HepG2 (cell line): ENCODE results near the gene SYCP2L. TPM values are rescaled to one million over a fixed set of nuclear protein-coding genes. Genes with fewer than 3 reads are reported as not detected.
A peak's percentile ranks its signal among the peaks of the same experiment; 100 is the strongest.

Experiments
- ATAC-seq: fragments of 200-7000 bp; cut with Tn5 transposase; 3 replicates; pipeline ENCODE4 v1.9.1; 2020; ENCODE audit warnings: mild to moderate bottlenecking, moderate library complexity
- BruUV-seq: library from RNA; stranded (reverse); fragments of 400-500 nt; replicated peaks from 2 replicates; lab custom pipeline; 2021; lab: Mats Ljungman, UMichigan
- CTCF ChIA-PET: fragments of 300-600 bp; formaldehyde crosslinking; extraction: SDS; loops from one replicate; lab custom pipeline; 2021; ENCODE audit warnings: low total read pairs, inconsistent platforms, low intra/inter-chr PET ratio; lab: Yijun Ruan, JAX
- POLR2A ChIA-PET: fragments of 350-600 bp; sonication (Branson Sonifier 250); formaldehyde crosslinking; loops from one replicate; lab custom pipeline; 2020; ENCODE audit warnings: antibody characterized with exemption, inconsistent platforms; lab: Yijun Ruan, JAX
- DNase-seq: peaks from one replicate; pipeline ENCODE4 v3.0.0-alpha.2; 2015; ENCODE audit warnings: low spot score
- FAIRE-seq: peaks from 3 replicates; lab custom pipeline; 2011; peaks lifted over from hg19 to GRCh38; lab: Jason Lieb, UNC
- H2AFZ ChIP-seq: one replicate; pipeline ENCODE4 v1.6.1; 2011; ENCODE audit warnings: low read length, inconsistent platforms
- H3K27ac ChIP-seq: fragments of 300-600 bp; 3 replicates; pipeline ENCODE4 v1.8.0; 2011; ENCODE audit warnings: mixed run types, mild to moderate bottlenecking, mixed read lengths, low read length, inconsistent platforms; ENCODE audit not compliant: insufficient read depth; ENCODE audit errors: extremely low read length
- H3K27me3 ChIP-seq, 2 experiments: fragments of 200-600 bp in 1 of 2; 2 replicates in 1 of 2; 3 replicates in 1 of 2; pipeline versions ENCODE4 v1.6.0 to v1.8.0; 2011; ENCODE audit warnings: low read length in 2 of 2, mild to moderate bottlenecking in 2 of 2, moderate library complexity in 2 of 2, inconsistent platforms in 1 of 2; ENCODE audit not compliant: insufficient read depth in 2 of 2, control insufficient read depth in 1 of 2
- H3K36me3 ChIP-seq, 2 experiments: fragments of 200-600 bp in 1 of 2; replicated peaks in 1 of 2; 2 replicates in 1 of 2; 3 replicates in 1 of 2; pipeline versions ENCODE4 v1.5.1 to v1.8.0; 2011; ENCODE audit warnings: low read length in 2 of 2, inconsistent platforms in 1 of 2; ENCODE audit not compliant: insufficient read depth in 2 of 2, control insufficient read depth in 1 of 2
- H3K4me1 ChIP-seq: 2 replicates; pipeline ENCODE4 v1.5.1; 2012; ENCODE audit warnings: low read length, inconsistent platforms; ENCODE audit not compliant: insufficient read depth
- H3K4me2 ChIP-seq: 2 replicates; pipeline ENCODE4 v1.6.0; 2011; ENCODE audit warnings: low read depth, low read length, inconsistent platforms
- H3K4me3 ChIP-seq, 3 experiments: fragments of 200-600 bp in 1 of 3; sonication (generic), shearing (Covaris generic) in 1 of 3; replicated peaks in 1 of 3; 2 replicates each; pipeline ENCODE4 v1.5.1; 2011 to 2016; ENCODE audit warnings: low read length in 3 of 3, inconsistent platforms in 2 of 3, low read depth in 2 of 3, mild to moderate bottlenecking in 2 of 3, control low read depth in 1 of 3, mixed read lengths in 1 of 3; ENCODE audit not compliant: insufficient read depth in 1 of 3
- H3K79me2 ChIP-seq: one replicate; pipeline ENCODE4 v1.6.1; 2011; ENCODE audit warnings: low read length, inconsistent platforms; ENCODE audit not compliant: insufficient read depth
- H3K9ac ChIP-seq: 2 replicates; pipeline ENCODE4 v1.6.0; 2011; ENCODE audit warnings: mild to moderate bottlenecking, low read depth, low read length, inconsistent platforms; ENCODE audit not compliant: insufficient read depth
- H3K9me3 ChIP-seq: 2 replicates; pipeline ENCODE4 v1.5.1; 2012; ENCODE audit warnings: mild to moderate bottlenecking, low read length
- H4K20me1 ChIP-seq: 2 replicates; pipeline ENCODE4 v1.6.0; 2011; ENCODE audit warnings: inconsistent platforms, mild to moderate bottlenecking, low read length, moderate library complexity; ENCODE audit not compliant: insufficient read depth
- CAMTA2 ChIP-seq: sonication (generic); formaldehyde crosslinking; IDR thresholded peaks from 2 replicates; pipeline ENCODE4 v1.4.0; 2020; ENCODE audit warnings: mild to moderate bottlenecking, missing genetic modification reagents, borderline replicate concordance
- FOSL2 ChIP-seq: sonication (generic); formaldehyde crosslinking; IDR thresholded peaks from 2 replicates; pipeline ENCODE4 v1.4.0; 2020; ENCODE audit warnings: missing genetic modification reagents
- HNRNPLL ChIP-seq: fragments of 200-400 bp; formaldehyde crosslinking; IDR thresholded peaks from 2 replicates; pipeline ENCODE4 v1.6.1; 2017; ENCODE audit warnings: mild to moderate bottlenecking, low read depth, low read length; ENCODE audit not compliant: poor library complexity, severe bottlenecking
- HOXA3 ChIP-seq: sonication (generic); formaldehyde crosslinking; IDR thresholded peaks from 2 replicates; pipeline ENCODE4 v1.5.0; 2020; ENCODE audit warnings: missing genetic modification reagents
- IKZF1 ChIP-seq: fragments of 450-650 bp; IDR thresholded peaks from 2 replicates; pipeline ENCODE4 v1.7.1; 2016
- RBM22 ChIP-seq: fragments of 200-400 bp; formaldehyde crosslinking; optimal IDR thresholded peaks from 2 replicates; pipeline ENCODE3; 2017; ENCODE audit warnings: mild to moderate bottlenecking, low read length, moderate library complexity
- SIN3A ChIP-seq: IDR thresholded peaks from 2 replicates; pipeline ENCODE4 v1.6.1; 2011; ENCODE audit warnings: low read depth, mild to moderate bottlenecking, control low read depth, low read length, borderline replicate concordance
- SIX1 ChIP-seq: sonication (generic); formaldehyde crosslinking; IDR thresholded peaks from 2 replicates; pipeline ENCODE4 v1.4.0; 2020; ENCODE audit warnings: missing genetic modification reagents, borderline replicate concordance
- TAF1 ChIP-seq: sonication (generic); formaldehyde crosslinking; IDR thresholded peaks from 2 replicates; pipeline ENCODE4 v1.4.0; 2020; ENCODE audit warnings: missing genetic modification reagents
- TBX2 ChIP-seq: sonication (generic); formaldehyde crosslinking; IDR thresholded peaks from 2 replicates; pipeline ENCODE4 v1.5.0; 2020; ENCODE audit warnings: missing genetic modification reagents, mild to moderate bottlenecking, borderline replicate concordance
- ZBTB7B ChIP-seq: sonication (generic); formaldehyde crosslinking; IDR thresholded peaks from 2 replicates; pipeline ENCODE4 v1.4.0; 2020; ENCODE audit warnings: missing genetic modification reagents
- ZNF225 ChIP-seq: sonication (generic); formaldehyde crosslinking; IDR thresholded peaks from 2 replicates; pipeline ENCODE4 v1.4.0; 2020; ENCODE audit warnings: mild to moderate bottlenecking, missing genetic modification reagents
- ZNF235 ChIP-seq: sonication (generic); formaldehyde crosslinking; IDR thresholded peaks from 2 replicates; pipeline ENCODE4 v1.8.1; 2023; ENCODE audit warnings: mild to moderate bottlenecking, missing genetic modification reagents, borderline replicate concordance
- ZNF557 ChIP-seq: sonication (generic); formaldehyde crosslinking; IDR thresholded peaks from 2 replicates; pipeline ENCODE4 v1.4.0; 2020; ENCODE audit warnings: missing genetic modification reagents
- WGBS: methylation state at CpG from one replicate; pipeline ENCODE4 v1.1.6; 2017; ENCODE audit warnings: low lambda C conversion rate; 5-methylcytosine and 5-hydroxymethylcytosine counted together
- in situ Hi-C: cut with HindIII; loops from 2 replicates; pipeline ENCODE4 v1.10.0; 2017; ENCODE audit warnings: low pct_unique_long_range_greater_than_20kb; ENCODE audit not compliant: extremely low pct_ligation_motif_present
- intact Hi-C: fragments of 100-400 bp; cut with micrococcal nuclease; formaldehyde crosslinking; loops from one replicate; pipeline ENCODE4 v1.10.0; 2022; ENCODE audit not compliant: unreplicated experiment
- polyA plus RNA-seq, 8 experiments: library from polyadenylated mRNA; depleted of rRNA in 3 of 8; stranded (reverse) in 7 of 8; unstranded in 1 of 8; fragments of >200 nt; fragmentation: Illumina TruSeq in 4 of 8; extraction: Trizol in 4 of 8; gene quantifications; 2 replicates each; pipeline versions ENCODE4 v1.2.1 to v1.2.3, GENCODE V29; 2011 to 2016; ENCODE audit warnings: low read depth in 4 of 8, missing spikeins in 1 of 8, mixed read lengths in 1 of 8; ENCODE audit not compliant: insufficient read depth in 1 of 8
- total RNA-seq, 5 experiments: library from RNA; depleted of rRNA; stranded (reverse); fragments of >200 nt; fragmentation: Illumina TruSeq; extraction: Trizol; gene quantifications; 2 replicates each; pipeline ENCODE4 v1.2.3, GENCODE V29; 2016; ENCODE audit warnings: low read depth in 1 of 5
- TF ChIP-seq, protein P1 (sequence below): sonication (generic); formaldehyde crosslinking; IDR thresholded peaks from 2 replicates; pipeline ENCODE4 v1.9.0; 2021; ENCODE audit warnings: missing genetic modification reagents, borderline replicate concordance
- TF ChIP-seq, protein P2 (sequence below): sonication (generic); formaldehyde crosslinking; IDR thresholded peaks from 2 replicates; pipeline ENCODE4 v1.8.0; 2022; ENCODE audit warnings: missing genetic modification reagents, low read depth, mild to moderate bottlenecking, borderline replicate concordance

SYCP2L gene
- total and polyA plus RNA-seq, 2 of the 13 experiments (the other 11 are each of a cell fraction or from before 2014, with no cell fraction given): 0.22 to 0.54 TPM

DNA sequence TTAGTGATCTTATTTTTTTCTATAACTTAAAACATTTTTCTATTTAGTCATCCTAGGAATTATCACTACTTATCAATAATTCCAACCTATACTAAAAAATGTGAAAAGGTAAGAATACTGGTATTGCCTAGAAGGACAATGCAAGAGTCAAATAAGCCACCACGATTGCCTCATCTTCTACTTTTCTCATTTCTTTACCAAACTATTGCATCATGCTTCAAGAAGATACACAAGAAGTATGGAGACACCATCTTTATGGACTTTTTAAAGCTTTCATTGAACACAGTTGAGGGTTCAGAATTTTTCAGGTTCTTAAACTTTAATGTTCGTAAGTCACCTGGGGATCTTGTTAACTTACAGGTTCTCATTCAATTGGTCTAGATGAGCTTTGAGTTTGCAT lies 131.4 kb downstream of the SYCP2L start (continued):
- TF ChIP-seq CAMTA2 (CRISPR knock-in tag) (no peak), HNRNPLL (no peak), SIN3A (no peak)

DNA sequence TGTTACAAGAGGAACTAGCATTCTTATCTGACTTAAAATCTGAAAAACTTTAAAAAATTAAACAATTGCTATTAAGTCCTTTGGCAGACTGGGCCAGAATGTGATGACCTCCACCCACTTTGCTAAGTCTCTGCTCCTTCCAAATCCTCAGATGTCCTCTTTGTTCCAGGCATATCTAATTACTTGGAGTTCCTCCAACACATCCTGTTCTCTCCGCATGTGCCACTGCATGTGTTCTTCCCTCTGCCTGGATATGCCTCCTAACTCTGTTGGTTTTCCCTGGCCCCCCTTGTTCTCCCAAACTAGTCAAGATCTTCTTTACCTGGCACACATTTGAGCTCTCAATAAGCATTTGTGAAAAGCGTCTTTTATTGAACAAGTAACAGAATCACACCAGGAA lies 134.2 kb downstream of the SYCP2L start:
- no peak overlapping the region for H3K4me3 ChIP-seq
- H3K27ac ChIP-seq: peak overlapping the region; percentile 13
- H3K27me3 ChIP-seq: no peaks in the 10 kb centered on the region
- H3K36me3 ChIP-seq: peaks cover 2 to 6% of the 10 kb centered on the region in 2 experiments; a peak in 3 of 5 replicates
- CTCF ChIA-PET: no interaction called here
- DNase-seq: no peak
- intact Hi-C loops: no loop called here
- no peaks in the 10 kb centered on the region for H4K20me1 ChIP-seq
- H3K4me1 ChIP-seq: peaks cover 56% of the 10 kb centered on the region
- no peak overlapping the region for H2AFZ ChIP-seq
- H3K9me3 ChIP-seq: no peaks in the 10 kb centered on the region
- no peak overlapping the region for H3K9ac ChIP-seq
- peaks cover 71% of the 10 kb centered on the region for H3K79me2 ChIP-seq
- ATAC-seq: peak; percentile 25; the same call in 1 of the 3 replicates
- TF ChIP-seq IKZF1: no peak
- TF ChIP-seq SIX1 (CRISPR knock-in tag): no peak
- TF ChIP-seq RBM22: peak; percentile 15
- POLR2A ChIA-PET: interaction anchor here (0.9 to 3.3 kb wide), 2 partner anchors 9 to 13 kb away, joined by 3 to 20 read pairs; no protein-coding TSS in a partner anchor
- no TSS peak for BruUV-seq
- WGBS: 95% methylated on average over 2 of the region's 2 CpGs
- no peak overlapping the region for H3K4me2 ChIP-seq
- in situ Hi-C loops: no loop called here
- FAIRE-seq: no peak

DNA sequence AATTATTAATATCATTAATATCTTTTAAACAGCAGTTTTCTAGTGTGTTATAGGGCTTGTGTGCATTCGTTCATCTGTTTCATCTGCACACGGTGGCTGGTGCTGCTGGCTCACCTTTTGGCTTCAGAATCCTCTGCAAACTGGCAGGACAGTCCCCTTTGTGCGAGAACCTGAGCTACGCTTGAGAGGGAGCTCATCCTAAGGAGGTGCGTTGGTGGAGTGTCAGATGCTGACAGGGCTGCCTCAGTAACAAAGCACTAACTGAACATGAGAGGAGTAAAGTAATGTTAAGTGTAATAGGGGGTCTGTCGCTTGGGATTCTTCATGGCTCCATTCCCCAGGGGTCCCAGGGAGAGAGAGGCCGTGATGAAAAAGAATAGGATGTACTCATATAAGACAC lies 134.9 kb downstream of the SYCP2L start:
- Histone ChIP-seq H3K4me1 (peaks cover 54% of the 10 kb centered on the region), H3K36me3 (peaks cover 2 to 6% of the 10 kb centered on the region in 2 experiments; a peak in 2 of 5 replicates), H3K79me2 (peaks cover 70% of the 10 kb centered on the region), H3K4me2 (no peak overlapping the region), H3K4me3 (no peak overlapping the region), H3K9me3 (no peaks in the 10 kb centered on the region), H3K9ac (no peak overlapping the region), H2AFZ (no peak overlapping the region), H3K27me3 (no peaks in the 10 kb centered on the region), H4K20me1 (no peaks in the 10 kb centered on the region), H3K27ac (no peak overlapping the region)
- intact Hi-C loops: no loop called here
- DNase-seq: no peak
- 92% methylated on average over 7 of the region's 7 CpGs for WGBS
- in situ Hi-C loops: no loop called here
- POLR2A ChIA-PET: interaction anchor here (3.3 kb wide), 1 partner anchor 9 kb away, joined by 20 read pairs; no protein-coding TSS in a partner anchor
- BruUV-seq: no TSS peak
- CTCF ChIA-PET: no interaction called here
- no peak for FAIRE-seq
- ATAC-seq: no peak; the same call in 1 of the 3 replicates
- TF ChIP-seq TBX2 (no peak), ZNF557 (CRISPR knock-in tag) (no peak), ZBTB7B (CRISPR knock-in tag) (no peak), ZNF235 (CRISPR knock-in tag) (no peak), TAF1 (CRISPR knock-in tag) (no peak), HOXA3 (CRISPR knock-in tag) (no peak), FOSL2 (CRISPR knock-in tag) (no peak), ZNF225 (no peak)
- TF ChIP-seq, protein P1, sequence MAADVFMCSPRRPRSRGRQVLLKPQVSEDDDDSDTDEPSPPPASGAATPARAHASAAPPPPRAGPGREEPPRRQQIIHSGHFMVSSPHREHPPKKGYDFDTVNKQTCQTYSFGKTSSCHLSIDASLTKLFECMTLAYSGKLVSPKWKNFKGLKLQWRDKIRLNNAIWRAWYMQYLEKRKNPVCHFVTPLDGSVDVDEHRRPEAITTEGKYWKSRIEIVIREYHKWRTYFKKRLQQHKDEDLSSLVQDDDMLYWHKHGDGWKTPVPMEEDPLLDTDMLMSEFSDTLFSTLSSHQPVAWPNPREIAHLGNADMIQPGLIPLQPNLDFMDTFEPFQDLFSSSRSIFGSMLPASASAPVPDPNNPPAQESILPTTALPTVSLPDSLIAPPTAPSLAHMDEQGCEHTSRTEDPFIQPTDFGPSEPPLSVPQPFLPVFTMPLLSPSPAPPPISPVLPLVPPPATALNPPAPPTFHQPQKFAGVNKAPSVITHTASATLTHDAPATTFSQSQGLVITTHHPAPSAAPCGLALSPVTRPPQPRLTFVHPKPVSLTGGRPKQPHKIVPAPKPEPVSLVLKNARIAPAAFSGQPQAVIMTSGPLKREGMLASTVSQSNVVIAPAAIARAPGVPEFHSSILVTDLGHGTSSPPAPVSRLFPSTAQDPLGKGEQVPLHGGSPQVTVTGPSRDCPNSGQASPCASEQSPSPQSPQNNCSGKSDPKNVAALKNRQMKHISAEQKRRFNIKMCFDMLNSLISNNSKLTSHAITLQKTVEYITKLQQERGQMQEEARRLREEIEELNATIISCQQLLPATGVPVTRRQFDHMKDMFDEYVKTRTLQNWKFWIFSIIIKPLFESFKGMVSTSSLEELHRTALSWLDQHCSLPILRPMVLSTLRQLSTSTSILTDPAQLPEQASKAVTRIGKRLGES (CRISPR knock-in tag): no peak
- TF ChIP-seq, protein P2, sequence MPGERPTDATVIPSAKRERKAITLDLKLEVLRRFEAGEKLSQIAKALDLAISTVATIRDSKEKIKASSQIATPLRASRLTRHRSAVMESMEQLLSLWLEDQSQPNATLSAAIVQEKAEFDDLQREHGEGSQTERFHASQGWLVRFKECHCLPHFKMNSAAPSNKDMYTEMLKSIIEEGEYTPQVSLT (CRISPR knock-in tag): no peak
